A549 (cell line): Measurements from ENCODE around the gene RCE1. TPM values are rescaled to one million over a fixed set of nuclear protein-coding genes. Genes with fewer than 3 reads are reported as not detected.

Experiments used
- ATAC-seq, 2 experiments: fragments of 200-7000 bp in 1 of 2; fragments of >200 bp in 1 of 2; cut with Nextera tagmentation in 1 of 2; cut with Tn5 transposase in 1 of 2; 3 replicates each; pipeline versions ENCODE4 v1.8.0 to v1.9.1; 2018 to 2020; ENCODE audit warnings: mild to moderate bottlenecking in 1 of 2, moderate library complexity in 1 of 2
- CTCF ChIA-PET: fragments of 300-600 bp; sonication (Branson Sonifier 250); formaldehyde crosslinking; extraction: SDS; loops from one replicate; lab custom pipeline; 2021; ENCODE audit warnings: antibody characterized with exemption, inconsistent platforms; lab: Yijun Ruan, JAX
- POLR2A ChIA-PET: fragments of 350-600 bp; formaldehyde crosslinking; extraction: SDS; loops from one replicate; lab custom pipeline; 2021; ENCODE audit warnings: antibody characterized with exemption, inconsistent platforms; lab: Yijun Ruan, JAX
- DNase-seq, 2 experiments: peaks; one replicate each; pipeline versions ENCODE4 v3.0.0 to v3.0.0-alpha.2; 2011 to 2016; ENCODE audit warnings: low read depth in 1 of 2, low spot score in 1 of 2
- FAIRE-seq: peaks from 2 replicates; lab custom pipeline; 2011; peaks lifted over from hg19 to GRCh38; lab: Jason Lieb, UNC
- H3K27ac ChIP-seq, 2 experiments: fragments of >200 bp; sonication (Bioruptor Twin); formaldehyde crosslinking; 3 replicates each; pipeline ENCODE4 v1.5.1; 2016 to 2017
- H3K4me1 ChIP-seq: fragments of >200 bp; sonication (Bioruptor Twin); formaldehyde crosslinking; 3 replicates; pipeline ENCODE4 v1.6.1; 2016
- H3K4me2 ChIP-seq: fragments of >200 bp; sonication (Bioruptor Twin); formaldehyde crosslinking; 3 replicates; pipeline ENCODE4 v1.6.1; 2016
- H3K4me3 ChIP-seq: fragments of >200 bp; sonication (Bioruptor Twin); formaldehyde crosslinking; 3 replicates; pipeline ENCODE4 v1.5.1; 2016
- H3K9me3 ChIP-seq: fragments of >200 bp; sonication (Bioruptor Twin); formaldehyde crosslinking; 3 replicates; pipeline ENCODE4 v1.6.1; 2016
- CBX8 ChIP-seq: fragments of 200-600 bp; sonication (generic); IDR thresholded peaks from 2 replicates; pipeline ENCODE4 v1.6.1; 2016
- CEBPB ChIP-seq, 2 experiments: fragments of >200 bp in 1 of 2; sonication (Bioruptor Twin) in 1 of 2; formaldehyde crosslinking in 1 of 2; IDR thresholded peaks; 2 replicates each; pipeline ENCODE4 v1.6.1; 2012 to 2016
- CHD4 ChIP-seq: fragments of 200-600 bp; sonication (generic); IDR thresholded peaks from 2 replicates; pipeline ENCODE4 v1.6.1; 2016; ENCODE audit warnings: antibody characterized with exemption, mild to moderate bottlenecking, borderline replicate concordance
- E2F6 ChIP-seq: IDR thresholded peaks from 2 replicates; pipeline ENCODE4 v1.6.1; 2012; ENCODE audit warnings: low read depth, borderline replicate concordance
- EHF ChIP-seq: fragments of 250-450 bp; sonication (Bioruptor Pico); IDR thresholded peaks from 2 replicates; pipeline ENCODE4 v1.5.0; 2020; ENCODE audit warnings: mild to moderate bottlenecking
- EHMT2 ChIP-seq: fragments of 200-600 bp; sonication (generic); IDR thresholded peaks from 2 replicates; pipeline ENCODE4 v1.6.1; 2016; ENCODE audit warnings: antibody characterized with exemption, low read depth, mild to moderate bottlenecking, moderate library complexity
- FOXS1 ChIP-seq: fragments of 250-450 bp; sonication (Bioruptor Pico); IDR thresholded peaks from 2 replicates; pipeline ENCODE4 v1.5.0; 2020; ENCODE audit warnings: mild to moderate bottlenecking, moderate library complexity
- HES2 ChIP-seq: fragments of >200 bp; sonication (Bioruptor Twin); formaldehyde crosslinking; IDR thresholded peaks from 2 replicates; pipeline ENCODE4 v1.6.1; 2016
- HOXA7 ChIP-seq: fragments of 250-450 bp; sonication (Bioruptor Pico); IDR thresholded peaks from 2 replicates; pipeline ENCODE4 v1.5.0; 2020; ENCODE audit warnings: mild to moderate bottlenecking, moderate library complexity
- HOXB13 ChIP-seq: fragments of 250-450 bp; sonication (Bioruptor Pico); IDR thresholded peaks from 2 replicates; pipeline ENCODE4 v1.5.0; 2020; ENCODE audit warnings: low read depth, mild to moderate bottlenecking, moderate library complexity
- MAX ChIP-seq: IDR thresholded peaks from 2 replicates; pipeline ENCODE4 v1.6.1; 2012
- NPAS2 ChIP-seq: fragments of 250-450 bp; sonication (Bioruptor Pico); IDR thresholded peaks from 2 replicates; pipeline ENCODE4 v1.8.0; 2022; ENCODE audit warnings: mild to moderate bottlenecking, moderate library complexity, borderline replicate concordance
- PBX3 ChIP-seq: IDR thresholded peaks from 2 replicates; pipeline ENCODE4 v1.6.1; 2012
- POLR2AphosphoS2 ChIP-seq: conservative IDR thresholded peaks from 2 replicates; pipeline ENCODE4 v1.6.1; 2012; ENCODE audit warnings: low read length, improper control_type of control experiment, inconsistent platforms
- SMC3 ChIP-seq: fragments of >200 bp; sonication (Bioruptor Twin); formaldehyde crosslinking; IDR thresholded peaks from 3 replicates; pipeline ENCODE4 v1.6.1; 2018; ENCODE audit warnings: inconsistent platforms
- SREBF2 ChIP-seq: fragments of 450-650 bp; IDR thresholded peaks from 2 replicates; pipeline ENCODE4 v1.6.1; 2014; ENCODE audit warnings: mild to moderate bottlenecking, moderate library complexity
- USF2 ChIP-seq: fragments of 450-650 bp; IDR thresholded peaks from 2 replicates; pipeline ENCODE4 v1.6.1; 2014; ENCODE audit warnings: antibody characterized with exemption
- ZFP36 ChIP-seq: fragments of 450-650 bp; IDR thresholded peaks from 2 replicates; pipeline ENCODE4 v1.6.1; 2014; ENCODE audit warnings: borderline replicate concordance; ENCODE audit not compliant: partially characterized antibody
- ZNF302 ChIP-seq: fragments of 250-450 bp; sonication (Bioruptor Pico); IDR thresholded peaks from 2 replicates; pipeline ENCODE4 v1.9.0; 2021; ENCODE audit warnings: inconsistent platforms, mild to moderate bottlenecking, moderate library complexity
- WGBS: methylation state at CpG from one replicate; pipeline ENCODE4 v1.1.6; 2017; ENCODE audit errors: missing lambda C conversion rate; 5-methylcytosine and 5-hydroxymethylcytosine counted together
- polyA plus RNA-seq, 4 experiments: library from polyadenylated mRNA; depleted of rRNA in 3 of 4; stranded (reverse); fragments of >200 nt; fragmentation: RNase III in 1 of 4; extraction: RNeasy Plus Mini Kit Qiagen cat#74134 plus additional on column Dnase treatment in 1 of 4; gene quantifications; 2 replicates in 3 of 4; 3 replicates in 1 of 4; pipeline ENCODE4 v1.2.3, GENCODE V29; 2011 to 2017

Gene RCE1
- polyA plus RNA-seq, 2 of the 4 experiments (the other 2 are of a cell fraction), result 20.3 to 23.3 TPM

- FAIRE-seq (no peak), ATAC-seq (no peak), DNase-seq (no peak)
- TF ChIP-seq POLR2AphosphoS2, result 0 out of 2 replicates have a peak, but pooled peaks have one; percentile 43
- no peak for TF ChIP-seq HOXB13 (CRISPR knock-in tag)
- POLR2A ChIA-PET, result interaction anchor here (0.5 to 1.3 kb wide), 2 partner anchors 33 to 132 kb away, joined by 4 to 5 read pairs; no protein-coding TSS in a partner anchor
- CTCF ChIA-PET, result interaction anchor here (1.0 to 3.3 kb wide), 4 partner anchors 17 to 125 kb away, joined by 3 to 15 read pairs (median 6); no protein-coding TSS in a partner anchor
- H3K9me3 ChIP-seq, result no peaks in the 10 kb centered on the region
- 94% methylated on average over 19 of the region's 23 CpGs for WGBS
- no peak overlapping the region for H3K4me3 ChIP-seq
- no peak overlapping the region for H3K27ac ChIP-seq
- peaks cover 19% of the 10 kb centered on the region for H3K4me1 ChIP-seq
- no peak overlapping the region for H3K4me2 ChIP-seq
These were observed 7.5 kb downstream of the RCE1 start for GRCh38 chr11:66850588-66851238.

GRCh38 chr11:66851239-66851596, 8.0 kb downstream of the RCE1 start:
- WGBS, result 89% methylated on average over 4 of the region's 4 CpGs
- Histone ChIP-seq H3K9me3 (no peaks in the 10 kb centered on the region), H3K4me2 (no peak overlapping the region), H3K4me3 (no peak overlapping the region), H3K4me1 (peaks cover 18% of the 10 kb centered on the region), H3K27ac (no peak overlapping the region)
- CTCF ChIA-PET, result interaction anchor here (1.0 to 3.3 kb wide), 4 partner anchors 11 to 125 kb away, joined by 3 to 15 read pairs (median 6); no protein-coding TSS in a partner anchor
- no peak for TF ChIP-seq SMC3
- no peak for TF ChIP-seq SREBF2
- no peak for TF ChIP-seq PBX3
- TF ChIP-seq CHD4, result no peak
- no peak for TF ChIP-seq HOXA7 (CRISPR knock-in tag)
- TF ChIP-seq ZFP36, result no peak
- no peak for TF ChIP-seq NPAS2 (CRISPR knock-in tag)
- TF ChIP-seq ZNF302, result no peak
- TF ChIP-seq CEBPB (IDR thresholded peaks at IDR 0.05), result no peak
- TF ChIP-seq HES2, result no peak
- no peak for TF ChIP-seq EHMT2
- no peak for TF ChIP-seq USF2
- TF ChIP-seq E2F6, result no peak
- TF ChIP-seq FOXS1 (CRISPR knock-in tag), result no peak
- ATAC-seq (no peak), DNase-seq (no peak), FAIRE-seq (no peak)
- POLR2A ChIA-PET, result interaction anchor here (0.5 to 5.5 kb wide), 3 partner anchors 7 to 131 kb away, joined by 4 to 53 read pairs (median 5); partner anchors contain the start of gene RCE1

- WGBS, result 89% methylated on average over 24 of the region's 26 CpGs
- Histone ChIP-seq H3K4me1 (peaks cover 11% of the 10 kb centered on the region), H3K9me3 (no peaks in the 10 kb centered on the region), H3K4me2 (no peak overlapping the region), H3K27ac (no peak overlapping the region), H3K4me3 (no peak overlapping the region)
- TF ChIP-seq CBX8 (no peak), EHF (no peak), MAX (0 out of 2 replicates have a peak, but pooled peaks have one; percentile 11), NPAS2 (CRISPR knock-in tag) (no peak)
- CTCF ChIA-PET, result interaction anchor here (1.0 to 3.3 kb wide), 5 partner anchors 11 to 156 kb away, joined by 3 to 15 read pairs (median 3); no protein-coding TSS in a partner anchor
- no peak for ATAC-seq
- POLR2A ChIA-PET, result interaction anchor here (1.3 to 5.5 kb wide), 2 partner anchors 7 to 32 kb away, joined by 5 to 53 read pairs; partner anchors contain the start of gene RCE1
- DNase-seq, result peak in 1 of 2 experiments; percentile 43
- no peak for FAIRE-seq
These were observed 8.6 kb downstream of the RCE1 start for GRCh38 chr11:66851698-66852465.
